GM12873 (cell line): ENCODE results near the gene ANTXR2.

Experiments
- TF ChIP-seq, protein P1 (sequence below): IDR thresholded peaks from 2 replicates; pipeline ENCODE4 v1.5.1; 2012; ENCODE audit warnings: low read depth, mild to moderate bottlenecking, moderate library complexity, low read length, control low read depth; ENCODE audit not compliant: insufficient read depth; ENCODE audit errors: missing control alignments

ANTXR2 gene

GRCh38 chr4:79886557-79886956 is 186.5 kb downstream of the ANTXR2 start:
- TF ChIP-seq, protein P1, sequence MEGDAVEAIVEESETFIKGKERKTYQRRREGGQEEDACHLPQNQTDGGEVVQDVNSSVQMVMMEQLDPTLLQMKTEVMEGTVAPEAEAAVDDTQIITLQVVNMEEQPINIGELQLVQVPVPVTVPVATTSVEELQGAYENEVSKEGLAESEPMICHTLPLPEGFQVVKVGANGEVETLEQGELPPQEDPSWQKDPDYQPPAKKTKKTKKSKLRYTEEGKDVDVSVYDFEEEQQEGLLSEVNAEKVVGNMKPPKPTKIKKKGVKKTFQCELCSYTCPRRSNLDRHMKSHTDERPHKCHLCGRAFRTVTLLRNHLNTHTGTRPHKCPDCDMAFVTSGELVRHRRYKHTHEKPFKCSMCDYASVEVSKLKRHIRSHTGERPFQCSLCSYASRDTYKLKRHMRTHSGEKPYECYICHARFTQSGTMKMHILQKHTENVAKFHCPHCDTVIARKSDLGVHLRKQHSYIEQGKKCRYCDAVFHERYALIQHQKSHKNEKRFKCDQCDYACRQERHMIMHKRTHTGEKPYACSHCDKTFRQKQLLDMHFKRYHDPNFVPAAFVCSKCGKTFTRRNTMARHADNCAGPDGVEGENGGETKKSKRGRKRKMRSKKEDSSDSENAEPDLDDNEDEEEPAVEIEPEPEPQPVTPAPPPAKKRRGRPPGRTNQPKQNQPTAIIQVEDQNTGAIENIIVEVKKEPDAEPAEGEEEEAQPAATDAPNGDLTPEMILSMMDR = no peak

GRCh38 chr4:79886021-79886420 is 187.0 kb downstream of the ANTXR2 start:
- TF ChIP-seq, protein P1 = no peak

DNA sequence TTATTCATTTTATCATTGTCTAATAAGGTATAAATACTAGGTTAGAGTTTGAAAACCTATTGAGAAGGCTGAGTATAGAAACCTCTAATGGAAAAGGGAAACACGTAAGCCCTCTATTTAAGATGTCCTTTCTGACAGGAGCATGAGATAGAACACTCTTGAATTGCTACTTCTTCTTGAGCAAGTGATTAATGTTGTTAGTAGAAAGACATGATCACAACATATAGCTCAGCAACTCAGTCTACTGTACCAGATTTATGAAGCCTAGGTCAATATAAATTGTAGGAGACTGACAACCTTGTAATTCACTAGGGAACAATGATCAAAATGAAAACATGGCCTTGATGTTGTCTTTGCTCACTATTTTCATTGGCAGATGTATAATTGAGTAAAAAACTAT is 189.7 kb downstream of the ANTXR2 start:
- TF ChIP-seq, protein P1 = no peak

DNA sequence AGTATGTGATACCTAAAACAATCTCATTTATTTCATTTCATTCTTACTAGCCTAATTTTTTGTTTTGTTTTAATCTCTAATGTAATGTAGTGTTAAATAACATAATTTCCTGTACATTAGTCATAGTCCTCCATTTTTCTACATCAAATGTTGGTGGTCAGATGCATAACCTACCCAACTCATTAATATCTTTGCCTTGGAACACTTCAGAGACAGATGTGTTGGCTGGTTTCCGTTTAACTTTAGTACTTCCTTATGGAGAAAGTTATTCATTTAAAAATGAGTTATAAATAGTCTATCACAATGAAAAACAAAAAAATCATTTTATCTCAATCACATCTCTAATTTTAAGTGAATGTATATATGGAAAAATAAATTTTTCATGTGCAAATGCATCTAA is 190.2 kb downstream of the ANTXR2 start:
- TF ChIP-seq, protein P1 = no peak

- TF ChIP-seq, protein P1 = no peak
Observed at GRCh38 chr4:79881407-79881806, 191.6 kb downstream of the ANTXR2 start.

- TF ChIP-seq, protein P1 = no peak
Observed at GRCh38 chr4:79877511-79877910, 195.5 kb downstream of the ANTXR2 start.

- TF ChIP-seq, protein P1 = no peak
Observed at GRCh38 chr4:79875344-79875899, 197.6 kb downstream of the ANTXR2 start.
